K562 (cell line): ENCODE results near the gene DHRS3. TPM values are rescaled to one million over a fixed set of nuclear protein-coding genes. Genes with fewer than 3 reads are reported as not detected.
A peak's percentile ranks its signal among the peaks of the same experiment; 100 is the strongest.

ENCODE experiments used
- FOXJ3 ChIP-seq: sonication (generic); formaldehyde crosslinking; IDR thresholded peaks from 2 replicates; pipeline ENCODE4 v1.4.0; 2020; ENCODE audit warnings: mild to moderate bottlenecking, missing genetic modification reagents
- PTTG1 ChIP-seq: fragments of 450-650 bp; IDR thresholded peaks from 2 replicates; pipeline ENCODE4 v1.6.1; 2016; ENCODE audit warnings: low read depth, mild to moderate bottlenecking, missing genetic modification characterization, missing compliant biosample characterization
- SLC30A9 ChIP-seq: fragments of 250-450 bp; sonication (Bioruptor Pico); IDR thresholded peaks from 2 replicates; pipeline ENCODE4 v1.8.0; 2022; ENCODE audit warnings: mild to moderate bottlenecking, moderate library complexity
- TBL1XR1 ChIP-seq, 2 experiments: IDR thresholded peaks; 2 replicates each; pipeline ENCODE4 v1.6.1; 2012; ENCODE audit warnings: improper control_type of control experiment in 2 of 2, low read length in 2 of 2, mild to moderate bottlenecking in 1 of 2
- ZC3H4 ChIP-seq: sonication (generic); formaldehyde crosslinking; IDR thresholded peaks from 2 replicates; pipeline ENCODE4 v1.9.0; 2021; ENCODE audit warnings: missing genetic modification reagents, borderline replicate concordance
- ZNF197 ChIP-seq: fragments of 200-800 bp; sonication (Bioruptor generic); IDR thresholded peaks from 2 replicates; pipeline ENCODE4 v1.6.1; 2016; ENCODE audit warnings: low read depth, missing genetic modification characterization, missing compliant biosample characterization
- ZNF224 ChIP-seq: sonication (generic); formaldehyde crosslinking; IDR thresholded peaks from 2 replicates; pipeline ENCODE4 v1.8.0; 2022; ENCODE audit warnings: mild to moderate bottlenecking, missing genetic modification reagents
- polyA plus RNA-seq, 8 experiments: library from polyadenylated mRNA; depleted of rRNA in 4 of 8; stranded (reverse) in 5 of 8; unstranded in 3 of 8; fragments of >200 nt; fragmentation: Nextera tagmentation in 2 of 8; fragmentation: Illumina TruSeq in 1 of 8; extraction: Ambion mirVana in 2 of 8; extraction: Trizol in 1 of 8; gene quantifications; 2 replicates each; pipeline versions ENCODE4 v1.2.1 to v1.2.3, GENCODE V29; 2011 to 2014; ENCODE audit warnings: inconsistent platforms in 1 of 8, missing spikeins in 1 of 8
- total RNA-seq, 7 experiments: library from RNA; depleted of rRNA in 6 of 7; stranded (reverse); fragments of >200 nt in 6 of 7; fragmentation: Illumina TruSeq in 2 of 7; extraction: Trizol in 2 of 7; gene quantifications; 2 replicates each; pipeline versions ENCODE4 v1.2.1 to v1.2.3, GENCODE V29; 2011 to 2021; ENCODE audit warnings: low replicate concordance in 1 of 7
- TF ChIP-seq, protein P1 (sequence below), 2 experiments: fragments of 450-650 bp; IDR thresholded peaks; 2 replicates each; pipeline ENCODE4 v1.6.1; 2016; ENCODE audit warnings: mild to moderate bottlenecking in 2 of 2, borderline replicate concordance in 1 of 2, low read depth in 1 of 2, moderate library complexity in 1 of 2
- TF ChIP-seq, protein P2 (sequence below): fragments of 200-400 bp; formaldehyde crosslinking; IDR thresholded peaks from 2 replicates; pipeline ENCODE4 v1.6.1; 2017; ENCODE audit warnings: mild to moderate bottlenecking, low read depth, low read length, moderate library complexity
- TF ChIP-seq, protein P3 (sequence below): fragments of 250-450 bp; sonication (Bioruptor Pico); IDR thresholded peaks from 2 replicates; pipeline ENCODE4 v1.5.0; 2020; ENCODE audit warnings: mild to moderate bottlenecking
- TF ChIP-seq, protein P4 (sequence below): fragments of 450-650 bp; IDR thresholded peaks from 2 replicates; pipeline ENCODE4 v1.6.1; 2016; ENCODE audit warnings: antibody characterized with exemption

DHRS3 gene
- total and polyA plus RNA-seq, 9 of the 15 experiments (the other 6 are each of a cell fraction or from before 2014, with no cell fraction given) = 21.0 to 116 (median 58.7) TPM

DNA sequence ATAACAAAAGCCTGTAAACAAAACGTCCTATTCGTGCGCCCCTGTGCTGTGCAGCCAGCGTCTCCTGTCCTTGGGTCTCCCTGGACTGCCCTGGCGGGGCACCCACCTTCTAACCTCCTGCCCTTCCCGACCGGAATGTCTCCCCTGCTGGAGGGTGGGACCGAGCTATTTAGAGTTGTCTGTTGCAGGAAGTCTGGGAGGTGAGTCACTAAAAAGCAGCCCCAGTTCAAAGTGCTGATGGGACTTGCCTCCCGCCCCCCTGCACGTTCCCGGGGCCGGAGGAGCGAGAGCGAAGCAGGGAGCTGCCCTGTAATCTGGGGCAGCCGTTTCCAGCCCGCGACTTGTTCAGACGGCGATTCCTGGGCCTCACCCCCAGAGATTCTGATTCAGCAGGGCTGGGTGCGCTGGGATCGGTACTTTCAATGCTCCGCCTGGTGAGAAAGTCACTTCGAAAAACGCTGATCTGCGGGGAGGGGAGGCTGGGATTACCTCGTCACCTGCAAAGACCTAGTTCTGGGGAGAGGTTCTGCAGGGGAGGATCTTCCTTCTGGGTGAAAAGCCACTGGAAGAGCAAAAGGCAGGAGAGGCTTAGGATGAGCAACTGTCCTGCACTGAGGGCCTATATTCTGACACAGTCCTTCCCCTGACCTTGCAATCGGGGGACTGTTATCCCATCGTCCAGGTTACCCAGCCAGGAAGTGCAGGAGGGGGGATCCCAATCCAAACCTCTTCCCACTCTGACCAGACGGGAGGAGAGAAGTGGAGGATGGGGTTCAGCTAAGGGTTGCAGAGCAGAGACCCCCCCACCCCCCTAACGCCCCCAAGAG is 1.2 kb upstream of the DHRS3 start (continued):
- TF ChIP-seq, protein P1, sequence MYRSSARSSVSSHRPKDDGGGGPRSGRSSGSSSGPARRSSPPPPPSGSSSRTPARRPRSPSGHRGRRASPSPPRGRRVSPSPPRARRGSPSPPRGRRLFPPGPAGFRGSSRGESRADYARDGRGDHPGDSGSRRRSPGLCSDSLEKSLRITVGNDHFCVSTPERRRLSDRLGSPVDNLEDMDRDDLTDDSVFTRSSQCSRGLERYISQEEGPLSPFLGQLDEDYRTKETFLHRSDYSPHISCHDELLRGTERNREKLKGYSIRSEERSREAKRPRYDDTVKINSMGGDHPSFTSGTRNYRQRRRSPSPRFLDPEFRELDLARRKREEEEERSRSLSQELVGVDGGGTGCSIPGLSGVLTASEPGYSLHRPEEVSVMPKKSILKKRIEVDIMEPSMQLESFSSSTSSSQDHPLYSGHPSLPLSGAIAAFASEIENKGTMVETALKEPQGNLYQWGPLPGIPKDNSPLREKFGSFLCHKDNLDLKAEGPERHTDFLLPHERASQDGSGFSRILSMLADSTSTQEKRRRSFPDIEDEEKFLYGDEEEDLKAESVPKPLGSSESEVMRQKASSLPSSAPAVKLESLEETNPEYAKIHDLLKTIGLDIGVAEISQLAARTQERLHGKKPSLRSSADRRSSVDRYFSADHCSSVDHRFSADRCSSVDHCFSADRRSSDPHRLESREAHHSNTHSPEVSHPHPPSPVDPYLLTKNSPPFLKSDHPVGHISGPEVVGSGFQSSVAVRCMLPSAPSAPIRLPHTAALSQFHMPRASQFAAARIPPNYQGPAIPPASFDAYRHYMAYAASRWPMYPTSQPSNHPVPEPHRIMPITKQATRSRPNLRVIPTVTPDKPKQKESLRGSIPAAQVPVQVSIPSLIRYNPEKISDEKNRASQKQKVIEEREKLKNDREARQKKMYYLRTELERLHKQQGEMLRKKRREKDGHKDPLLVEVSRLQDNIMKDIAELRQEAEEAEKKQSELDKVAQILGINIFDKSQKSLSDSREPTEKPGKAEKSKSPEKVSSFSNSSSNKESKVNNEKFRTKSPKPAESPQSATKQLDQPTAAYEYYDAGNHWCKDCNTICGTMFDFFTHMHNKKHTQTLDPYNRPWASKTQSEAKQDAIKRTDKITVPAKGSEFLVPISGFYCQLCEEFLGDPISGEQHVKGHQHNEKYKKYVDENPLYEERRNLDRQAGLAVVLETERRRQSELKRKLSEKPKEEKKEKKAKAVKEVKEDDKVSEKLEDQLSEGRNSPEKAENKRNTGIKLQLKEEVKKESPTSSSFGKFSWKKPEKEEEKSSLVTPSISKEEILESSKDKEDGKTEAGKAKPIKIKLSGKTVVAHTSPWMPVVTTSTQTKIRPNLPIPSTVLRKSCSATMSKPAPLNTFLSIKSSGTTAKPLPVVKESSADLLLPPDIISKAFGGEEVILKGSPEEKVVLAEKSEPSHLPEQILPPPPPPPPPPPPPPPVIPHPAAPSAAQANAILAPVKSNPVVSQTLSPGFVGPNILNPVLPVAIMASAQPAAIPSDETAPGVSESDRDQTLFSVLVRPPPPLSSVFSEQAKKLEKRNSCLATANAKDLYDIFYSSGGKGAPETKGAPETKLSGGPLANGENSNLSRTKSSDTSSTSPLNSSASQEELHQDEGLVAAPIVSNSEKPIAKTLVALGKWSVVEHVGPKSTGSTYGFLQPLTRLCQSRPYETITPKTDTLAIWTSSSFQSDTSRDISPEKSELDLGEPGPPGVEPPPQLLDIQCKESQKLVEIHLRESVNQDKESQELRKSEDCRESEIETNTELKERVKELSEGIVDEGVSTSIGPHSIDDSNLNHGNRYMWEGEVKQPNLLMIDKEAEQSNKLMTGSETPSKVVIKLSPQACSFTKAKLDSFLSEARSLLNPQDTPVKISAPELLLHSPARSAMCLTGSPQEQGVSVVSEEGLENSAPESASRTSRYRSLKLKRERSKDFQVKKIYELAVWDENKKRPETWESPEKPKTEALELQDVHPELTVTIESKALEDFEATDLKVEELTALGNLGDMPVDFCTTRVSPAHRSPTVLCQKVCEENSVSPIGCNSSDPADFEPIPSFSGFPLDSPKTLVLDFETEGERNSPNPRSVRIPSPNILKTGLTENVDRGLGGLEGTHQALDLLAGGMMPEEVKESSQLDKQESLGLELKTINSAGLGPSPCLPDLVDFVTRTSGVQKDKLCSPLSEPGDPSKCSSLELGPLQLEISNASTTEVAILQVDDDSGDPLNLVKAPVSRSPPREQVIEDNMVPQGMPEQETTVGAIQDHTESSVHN (IDR thresholded peaks at IDR 0.05; ENCODE audit: borderline replicate concordance in 1 of 2, low read depth in 1 of 2) = peak in 1 of 2 experiments; percentile 32; a peak in 1 of 4 replicates
- TF ChIP-seq, protein P2, sequence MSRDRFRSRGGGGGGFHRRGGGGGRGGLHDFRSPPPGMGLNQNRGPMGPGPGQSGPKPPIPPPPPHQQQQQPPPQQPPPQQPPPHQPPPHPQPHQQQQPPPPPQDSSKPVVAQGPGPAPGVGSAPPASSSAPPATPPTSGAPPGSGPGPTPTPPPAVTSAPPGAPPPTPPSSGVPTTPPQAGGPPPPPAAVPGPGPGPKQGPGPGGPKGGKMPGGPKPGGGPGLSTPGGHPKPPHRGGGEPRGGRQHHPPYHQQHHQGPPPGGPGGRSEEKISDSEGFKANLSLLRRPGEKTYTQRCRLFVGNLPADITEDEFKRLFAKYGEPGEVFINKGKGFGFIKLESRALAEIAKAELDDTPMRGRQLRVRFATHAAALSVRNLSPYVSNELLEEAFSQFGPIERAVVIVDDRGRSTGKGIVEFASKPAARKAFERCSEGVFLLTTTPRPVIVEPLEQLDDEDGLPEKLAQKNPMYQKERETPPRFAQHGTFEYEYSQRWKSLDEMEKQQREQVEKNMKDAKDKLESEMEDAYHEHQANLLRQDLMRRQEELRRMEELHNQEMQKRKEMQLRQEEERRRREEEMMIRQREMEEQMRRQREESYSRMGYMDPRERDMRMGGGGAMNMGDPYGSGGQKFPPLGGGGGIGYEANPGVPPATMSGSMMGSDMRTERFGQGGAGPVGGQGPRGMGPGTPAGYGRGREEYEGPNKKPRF = no peak
- TF ChIP-seq ZC3H4 (no peak; the same call in 1 of the 2 replicates), SLC30A9 (no peak), ZNF224 (CRISPR knock-in tag) (0 out of 2 replicates have a peak, but pooled peaks have one; percentile 13), PTTG1 (no peak), ZNF197 (CRISPR knock-in tag) (no peak), TBL1XR1 (IDR thresholded peaks at IDR 0.05; ENCODE audit: low read length in 2 of 2) (no peak; a peak in 1 of 4 replicates), FOXJ3 (no peak)
- TF ChIP-seq, protein P3, sequence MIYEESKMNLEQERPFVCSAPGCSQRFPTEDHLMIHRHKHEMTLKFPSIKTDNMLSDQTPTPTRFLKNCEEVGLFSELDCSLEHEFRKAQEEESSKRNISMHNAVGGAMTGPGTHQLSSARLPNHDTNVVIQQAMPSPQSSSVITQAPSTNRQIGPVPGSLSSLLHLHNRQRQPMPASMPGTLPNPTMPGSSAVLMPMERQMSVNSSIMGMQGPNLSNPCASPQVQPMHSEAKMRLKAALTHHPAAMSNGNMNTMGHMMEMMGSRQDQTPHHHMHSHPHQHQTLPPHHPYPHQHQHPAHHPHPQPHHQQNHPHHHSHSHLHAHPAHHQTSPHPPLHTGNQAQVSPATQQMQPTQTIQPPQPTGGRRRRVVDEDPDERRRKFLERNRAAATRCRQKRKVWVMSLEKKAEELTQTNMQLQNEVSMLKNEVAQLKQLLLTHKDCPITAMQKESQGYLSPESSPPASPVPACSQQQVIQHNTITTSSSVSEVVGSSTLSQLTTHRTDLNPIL (CRISPR knock-in tag) = no peak
- TF ChIP-seq, protein P4, sequence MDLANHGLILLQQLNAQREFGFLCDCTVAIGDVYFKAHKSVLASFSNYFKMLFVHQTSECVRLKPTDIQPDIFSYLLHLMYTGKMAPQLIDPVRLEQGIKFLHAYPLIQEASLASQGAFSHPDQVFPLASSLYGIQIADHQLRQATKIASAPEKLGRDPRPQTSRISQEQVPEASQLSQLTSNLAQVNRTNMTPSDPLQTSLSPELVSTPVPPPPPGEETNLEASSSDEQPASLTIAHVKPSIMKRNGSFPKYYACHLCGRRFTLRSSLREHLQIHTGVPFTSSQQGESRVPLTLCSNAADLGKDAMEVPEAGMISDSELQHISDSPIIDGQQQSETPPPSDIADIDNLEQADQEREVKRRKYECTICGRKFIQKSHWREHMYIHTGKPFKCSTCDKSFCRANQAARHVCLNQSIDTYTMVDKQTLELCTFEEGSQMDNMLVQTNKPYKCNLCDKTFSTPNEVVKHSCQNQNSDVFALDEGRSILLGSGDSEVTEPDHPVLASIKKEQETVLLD = no peak
